ENCODE data around the gene GASK1A. TPM values are rescaled to one million over a fixed set of nuclear protein-coding genes. Genes with fewer than 3 reads are reported as not detected.

Gene GASK1A
- total RNA-seq = 23.2 and 24.3 TPM in 2 replicates

GRCh38 chr3:42979044-42979972 lies at the start of gene GASK1A:
Gene GASK1A (plus strand): TSS chr3:42979311. CDS start chr3:42979643, 332 bp downstream.

DNA sequence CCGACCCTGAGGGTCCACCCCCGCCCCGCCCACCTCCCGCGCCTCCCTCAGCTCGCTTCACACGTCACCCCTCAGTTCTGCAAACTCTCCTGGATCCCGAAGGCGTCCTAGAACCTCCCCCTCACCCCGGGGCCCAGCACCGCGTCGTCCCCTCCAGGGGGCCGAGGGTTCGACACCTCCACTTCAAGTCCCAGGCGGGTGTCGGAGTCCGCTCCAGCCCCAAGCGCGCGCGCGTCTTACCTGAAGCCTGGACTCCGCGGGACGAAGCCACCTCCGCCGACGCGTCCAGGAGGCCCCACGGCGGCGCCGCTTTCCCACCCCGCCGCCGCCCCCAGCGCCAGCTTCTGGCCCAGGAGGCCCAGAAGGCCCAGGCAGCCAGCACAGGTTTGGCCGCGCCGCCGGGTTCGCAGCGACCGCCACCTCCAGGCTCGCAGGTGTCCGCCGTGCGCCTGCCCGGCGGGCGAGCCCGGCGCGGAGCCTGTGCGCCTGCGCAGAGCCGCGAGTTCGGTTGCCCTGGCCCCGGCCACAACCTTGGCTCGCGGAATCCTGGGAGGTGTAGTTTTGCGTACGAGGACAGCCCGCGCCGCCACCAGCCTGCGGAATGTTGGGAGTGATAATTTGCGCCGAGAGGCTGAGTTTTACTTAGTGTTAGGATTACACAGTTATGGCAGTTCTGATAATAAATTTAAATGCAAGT lies 126.6 kb downstream of the GASK1A start, which contains the start of gene POMGNT2:
POMGNT2 (minus strand) TSS at position 484 of the 697 bp plus-strand sequence. CDS start 24,648 bp downstream, outside the sequence.

Other genes starting within 250 kb of the GASK1A start
- 0.11 and 0.79 TPM in 2 replicates for gene CCDC13, start 206.1 kb upstream of the GASK1A start, total RNA-seq
- gene HIGD1A, start 174.8 kb upstream of the GASK1A start, total RNA-seq = 80.5 and 181 TPM in 2 replicates
- 58.5 and 83.1 TPM in 2 replicates for gene ACKR2, start 169.9 kb upstream of the GASK1A start, total RNA-seq
- gene CYP8B1, start 103.4 kb upstream of the GASK1A start, total RNA-seq = not detected in 2 replicates
- gene ZNF662, start 73.2 kb upstream of the GASK1A start, total RNA-seq = 17.1 and 19.6 TPM in 2 replicates
- gene POMGNT2, start 126.8 kb downstream of the GASK1A start, total RNA-seq = 3.1 and 4.6 TPM in 2 replicates